ENCODE results near the gene SF3A1.
"Not testable (repeated sequence)": the region's sequence is repeated elsewhere in the genome, so short reads cannot be mapped to it uniquely, and the experiment has no call there.

Gene SF3A1

GRCh38 chr22:30351226-30351625, 5.5 kb downstream of the SF3A1 start:
- DNase-seq (ENCODE audit: low read depth in 2 of 2) = no peak

- no peak for DNase-seq (ENCODE audit: low read depth in 2 of 2)
Observed at GRCh38 chr22:30348809-30349208, 7.9 kb downstream of the SF3A1 start.

- DNase-seq (ENCODE audit: low read depth in 2 of 2) = no peak
Observed at GRCh38 chr22:30348404-30348803, 8.3 kb downstream of the SF3A1 start.

GRCh38 chr22:30347255-30347892, 9.3 kb downstream of the SF3A1 start:
- no peak for DNase-seq (ENCODE audit: low read depth in 2 of 2)

DNA sequence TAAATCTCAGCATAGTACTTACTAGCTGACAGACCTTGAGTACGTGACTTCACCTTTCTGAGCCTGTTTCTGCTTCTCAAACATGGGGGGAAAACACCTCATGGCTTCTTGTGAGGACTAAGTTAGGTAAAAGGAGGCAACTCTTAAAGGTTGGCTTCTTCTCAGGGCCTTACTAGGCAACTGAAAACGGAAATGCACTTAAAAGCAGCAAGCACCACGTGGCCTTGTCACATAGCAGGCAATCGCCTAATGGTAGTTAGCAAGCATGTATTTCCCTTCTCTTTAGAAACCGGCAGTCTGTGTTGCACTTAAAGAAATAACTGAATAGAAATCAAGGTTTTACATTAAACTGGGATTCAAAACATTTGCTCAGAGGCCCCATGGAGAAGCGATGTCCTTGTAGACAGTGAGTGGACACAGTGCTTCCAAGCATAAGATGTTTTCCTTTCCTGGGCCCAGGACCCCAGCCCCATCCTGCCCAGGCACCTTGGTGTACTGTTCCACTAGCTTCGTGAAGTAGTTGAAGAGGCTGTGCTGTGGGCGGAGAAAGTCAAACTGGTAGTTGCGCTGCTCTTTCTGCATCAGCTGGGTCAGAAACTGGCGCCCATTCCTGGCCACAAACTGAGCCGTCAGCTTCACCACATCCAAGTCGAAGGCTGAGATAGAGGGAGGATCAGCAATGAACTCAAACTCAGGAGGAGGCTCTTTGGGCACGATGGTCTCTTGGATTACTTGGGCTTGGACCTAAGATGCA, 12.1 kb downstream of the SF3A1 start:
- DNase-seq (ENCODE audit: low read depth in 2 of 2) = peak in 1 of 2 donors; percentile 41

DNA sequence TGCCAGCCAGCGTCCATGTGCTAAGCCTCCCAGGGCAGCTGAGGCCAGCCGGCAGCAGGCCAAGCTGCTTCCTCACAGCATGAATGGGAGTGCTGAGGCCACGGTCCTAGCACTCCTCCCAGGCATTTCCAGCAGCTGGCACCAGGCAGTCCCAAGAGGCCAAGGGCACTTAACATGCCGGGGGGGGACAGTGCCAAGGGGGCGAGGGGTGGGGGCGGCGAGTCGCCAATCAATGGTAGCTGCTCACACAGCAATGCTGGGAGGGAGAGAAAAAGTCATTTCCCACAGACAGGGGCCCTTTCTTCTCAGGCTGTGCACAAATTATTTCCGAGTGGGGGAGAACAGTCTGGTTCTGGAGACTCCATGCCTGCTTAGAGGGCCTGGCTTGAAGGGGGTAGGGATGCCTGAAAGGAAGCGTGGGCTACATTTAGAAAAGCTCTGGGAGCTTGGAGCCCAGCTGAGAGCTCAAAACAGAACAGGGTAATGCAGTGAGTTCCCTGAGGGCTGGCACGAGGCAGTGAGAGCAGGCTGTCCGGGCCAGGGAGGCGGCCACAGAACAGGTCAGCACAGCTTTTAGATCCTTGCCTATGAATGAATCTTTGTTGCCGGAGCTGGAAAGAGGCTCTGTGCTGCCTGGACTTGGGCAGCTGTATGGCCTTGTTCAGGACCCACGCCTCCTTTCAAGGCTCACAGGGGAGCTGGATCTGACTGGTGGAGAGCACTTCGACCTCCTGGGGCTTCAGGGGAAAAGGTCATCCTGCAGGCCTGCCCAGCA, 15.6 kb downstream of the SF3A1 start:
- DNase-seq (ENCODE audit: low read depth in 2 of 2) = no peak

GRCh38 chr22:30338802-30339201, 17.9 kb downstream of the SF3A1 start:
- DNase-seq (ENCODE audit: low read depth in 2 of 2) = no peak

GRCh38 chr22:30338341-30338740, 18.4 kb downstream of the SF3A1 start:
- DNase-seq (ENCODE audit: low read depth in 2 of 2) = not testable (repeated sequence)

DNA sequence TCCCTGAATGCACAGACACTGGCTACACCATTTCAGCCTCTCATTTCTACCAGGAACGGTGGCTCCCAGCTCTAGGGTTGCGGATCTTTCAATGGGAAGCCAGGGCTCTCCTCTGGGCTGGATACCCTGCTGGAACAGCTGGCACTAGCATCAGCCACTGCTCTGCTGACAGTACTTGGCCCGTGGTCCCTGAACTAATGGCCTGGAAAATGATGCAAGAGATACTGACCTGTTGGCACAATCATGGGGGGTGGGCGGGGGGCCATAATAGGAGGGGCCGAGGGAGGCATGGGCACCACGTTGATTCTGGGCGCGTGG, 19.3 kb downstream of the SF3A1 start:
- no peak for DNase-seq (ENCODE audit: low read depth in 2 of 2)

- DNase-seq (ENCODE audit: low read depth in 2 of 2) = no peak
Observed at GRCh38 chr22:30336752-30337460, 19.8 kb downstream of the SF3A1 start.

DNA sequence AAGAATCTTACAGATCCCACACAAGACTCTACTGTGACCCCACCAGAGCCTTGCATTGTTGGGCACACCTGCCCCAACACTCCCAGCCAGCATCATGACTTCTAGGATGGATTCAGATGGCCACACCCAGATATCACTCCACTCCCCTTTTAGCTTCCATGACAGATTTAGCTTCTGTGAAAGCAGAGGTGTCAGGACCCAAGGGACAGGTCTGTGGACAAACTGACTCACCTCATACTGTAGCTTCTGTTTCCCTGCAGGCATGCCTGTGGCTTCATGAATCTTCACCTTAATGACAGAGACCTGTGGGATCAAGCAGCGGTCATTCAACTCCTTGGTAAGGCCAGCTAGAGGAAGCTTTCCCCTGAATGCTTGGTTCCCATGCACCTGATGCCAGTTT, 21.5 kb downstream of the SF3A1 start:
- DNase-seq (ENCODE audit: low read depth in 2 of 2) = no peak

DNA sequence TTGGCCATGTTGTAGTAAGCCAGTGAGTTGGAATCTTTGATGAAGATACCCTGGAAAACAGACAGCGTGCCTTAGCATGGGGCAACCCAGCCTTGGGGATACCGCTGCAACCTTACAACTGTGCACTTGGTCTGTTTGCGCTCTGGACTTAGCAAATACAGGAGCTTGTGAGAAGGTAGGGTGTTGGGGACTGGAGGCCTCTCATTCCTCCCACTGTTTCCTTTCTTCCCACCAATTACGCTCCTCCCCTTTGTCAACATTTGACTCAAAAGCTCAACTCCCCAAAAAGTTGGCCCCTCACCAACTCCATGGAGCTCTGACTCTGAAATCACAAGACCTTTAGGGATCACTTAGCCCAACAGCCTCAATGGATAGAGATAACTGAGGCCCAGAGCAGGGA, 22.0 kb downstream of the SF3A1 start:
- DNase-seq (ENCODE audit: low read depth in 2 of 2) = no peak

DNA sequence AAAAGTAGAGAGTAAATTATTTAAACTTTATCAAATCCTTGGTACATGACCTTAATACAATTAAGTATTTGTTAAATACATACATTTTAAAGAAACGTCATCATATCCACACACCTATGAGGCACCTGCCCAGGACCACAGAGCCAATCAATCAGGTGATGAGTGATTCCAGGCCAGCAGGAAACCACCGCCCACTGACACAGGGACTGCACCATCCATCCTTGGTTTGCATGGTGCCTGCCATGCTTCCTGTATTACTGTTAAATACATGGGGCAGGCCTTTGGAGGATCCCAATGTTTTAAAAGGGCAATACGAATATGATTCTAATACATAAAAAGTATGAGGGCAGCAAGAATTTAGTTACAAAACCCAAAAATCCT, 23.0 kb downstream of the SF3A1 start:
- no peak for DNase-seq (ENCODE audit: low read depth in 2 of 2)

DNA sequence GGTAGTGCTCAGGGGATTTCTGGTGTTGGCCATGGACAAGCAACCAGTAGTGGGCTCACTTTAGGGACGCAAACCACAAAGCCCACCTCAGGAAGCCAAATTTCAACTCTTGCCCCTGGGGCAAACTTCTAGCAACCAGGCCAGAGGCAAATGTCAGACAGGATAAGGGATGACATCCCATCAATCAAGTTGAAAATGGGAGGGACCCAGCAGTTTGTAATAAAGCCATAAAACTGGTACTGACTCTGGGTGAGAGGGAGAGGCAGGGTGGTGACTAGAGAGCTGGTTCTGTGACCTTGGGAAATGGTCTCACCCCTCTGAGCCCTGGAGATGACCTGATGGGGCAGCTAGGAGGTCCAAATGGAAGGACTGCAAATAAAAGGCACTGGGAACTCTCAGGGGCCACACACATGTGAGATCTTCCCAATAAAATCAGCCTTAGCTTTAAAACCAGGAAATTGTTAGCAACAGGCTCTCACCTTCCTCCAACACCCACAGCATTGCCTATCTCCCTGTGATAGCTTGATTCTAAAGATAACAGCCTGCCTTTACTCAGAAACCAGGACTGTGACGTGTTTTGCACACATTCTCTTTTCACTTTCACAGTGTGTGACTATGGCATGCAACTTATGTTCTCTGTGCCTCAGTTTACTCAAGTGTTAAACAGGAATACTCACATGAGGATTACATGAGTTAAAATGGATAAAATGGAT, 23.5 kb downstream of the SF3A1 start:
- no peak for DNase-seq (ENCODE audit: low read depth in 2 of 2)

DNA sequence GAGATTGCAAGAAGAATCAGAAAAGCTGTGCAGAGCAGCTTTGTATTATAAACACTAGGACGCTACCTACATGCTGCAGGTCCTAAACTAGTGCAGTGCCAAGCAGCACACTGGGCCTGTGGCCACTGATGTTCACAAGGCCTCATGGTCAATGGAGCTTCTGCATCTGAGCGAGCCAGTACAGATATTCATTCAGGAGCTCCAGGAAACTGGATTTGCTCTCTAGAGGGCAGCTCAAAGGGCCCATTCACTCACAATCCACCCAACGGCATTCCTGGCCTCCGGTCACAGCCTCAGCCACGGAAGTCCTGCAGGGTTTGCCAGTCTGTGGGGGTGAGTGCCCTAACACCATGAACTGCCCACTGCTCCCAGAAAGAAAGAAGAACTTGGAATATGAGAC, 24.1 kb downstream of the SF3A1 start:
- no peak for DNase-seq (ENCODE audit: low read depth in 2 of 2)

DNA sequence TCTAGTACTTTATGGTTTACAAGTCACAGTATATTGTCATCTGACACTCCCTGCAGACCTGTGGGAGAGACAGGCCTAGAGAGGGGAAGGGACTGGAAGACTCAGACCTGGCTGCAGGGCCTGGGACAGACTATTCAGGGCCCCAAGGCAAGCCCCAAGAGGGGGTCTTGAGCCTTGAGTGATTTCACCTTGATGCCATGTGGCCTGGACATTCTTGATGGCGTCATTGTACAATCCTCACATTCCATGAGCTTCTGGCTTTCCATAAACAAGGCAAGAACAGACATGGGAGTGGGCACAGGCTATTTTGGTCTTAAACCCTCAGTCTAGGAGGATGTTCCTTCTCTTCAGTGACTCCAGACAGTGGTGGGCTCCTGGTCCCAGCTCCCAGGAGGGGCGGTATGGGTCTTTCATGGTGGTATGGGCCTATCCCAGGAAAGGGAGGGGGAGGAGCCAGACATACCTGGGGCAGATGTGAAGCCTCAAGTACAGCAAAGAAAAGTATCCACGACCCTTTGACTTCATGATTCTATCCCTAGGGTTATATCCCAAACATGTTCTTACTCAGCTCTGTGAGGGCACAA, 28.1 kb downstream of the SF3A1 start:
- no peak for DNase-seq (ENCODE audit: low read depth in 2 of 2)

DNA sequence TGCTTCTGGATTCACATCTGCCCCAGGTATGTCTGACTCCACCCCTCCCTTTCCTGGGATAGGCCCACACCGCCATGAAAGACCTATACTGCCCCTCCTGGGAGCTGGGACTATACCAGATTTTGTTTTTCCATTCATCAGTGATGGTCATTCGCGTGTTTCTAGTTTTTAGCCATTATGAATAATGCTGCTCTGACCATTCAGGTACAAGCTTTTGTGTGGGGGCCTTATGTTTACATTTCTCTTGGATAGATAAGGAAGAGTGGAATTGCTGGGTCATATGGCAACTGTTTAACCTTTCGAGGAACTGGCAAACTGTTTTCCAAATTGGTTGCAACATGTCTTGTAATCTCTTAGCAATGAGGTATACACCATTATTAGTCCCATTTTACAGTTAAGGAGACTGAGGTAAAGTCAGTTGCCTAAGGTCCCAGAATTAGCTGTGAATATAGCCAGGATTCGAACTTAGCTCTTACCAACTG, 28.8 kb downstream of the SF3A1 start:
- DNase-seq (ENCODE audit: low read depth in 2 of 2) = no peak

DNA sequence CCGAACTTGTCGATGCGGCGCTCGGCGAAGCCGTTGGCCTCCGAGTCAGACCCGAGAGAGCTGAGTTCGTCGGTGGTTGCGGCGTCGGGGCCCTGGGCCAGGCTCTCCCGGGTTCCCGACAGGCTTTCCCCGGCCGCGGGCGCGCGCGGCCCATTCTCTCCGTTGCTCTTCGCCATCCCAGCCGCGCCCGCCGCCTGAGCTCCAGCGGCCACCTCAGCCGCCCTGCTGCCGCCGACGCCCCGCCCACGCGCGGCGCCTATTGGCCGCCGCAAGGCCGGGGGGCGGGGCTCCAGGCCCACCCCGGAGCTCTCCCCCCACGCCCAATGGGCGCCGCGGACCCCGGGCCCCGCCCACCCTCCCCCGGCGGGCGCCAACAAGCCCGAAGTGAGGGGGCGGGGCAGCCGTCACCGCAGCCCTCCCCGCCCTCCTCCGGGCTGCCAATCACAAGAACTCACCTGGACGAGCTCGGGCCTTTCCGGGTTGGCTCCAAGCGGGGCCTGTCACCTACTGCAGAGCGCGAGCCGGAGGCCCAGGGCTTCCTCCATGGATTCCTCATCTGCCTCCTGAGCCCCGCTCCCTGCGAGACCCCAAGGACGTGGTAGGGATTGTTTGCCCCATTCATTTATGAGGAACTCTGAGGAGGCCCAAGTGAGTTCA, 29.9 kb downstream of the SF3A1 start, which contains the start of gene TBC1D10A:
Gene TBC1D10A (minus strand): TSS at position 236 of the 657 bp plus-strand sequence. CDS start 60 bp downstream, at position 176.
- peak; percentile 93 to 94 for DNase-seq (ENCODE audit: low read depth in 2 of 2)

- DNase-seq (ENCODE audit: low read depth in 2 of 2) = no peak
Observed at GRCh38 chr22:30326255-30326705, 30.4 kb downstream of the SF3A1 start.

DNA sequence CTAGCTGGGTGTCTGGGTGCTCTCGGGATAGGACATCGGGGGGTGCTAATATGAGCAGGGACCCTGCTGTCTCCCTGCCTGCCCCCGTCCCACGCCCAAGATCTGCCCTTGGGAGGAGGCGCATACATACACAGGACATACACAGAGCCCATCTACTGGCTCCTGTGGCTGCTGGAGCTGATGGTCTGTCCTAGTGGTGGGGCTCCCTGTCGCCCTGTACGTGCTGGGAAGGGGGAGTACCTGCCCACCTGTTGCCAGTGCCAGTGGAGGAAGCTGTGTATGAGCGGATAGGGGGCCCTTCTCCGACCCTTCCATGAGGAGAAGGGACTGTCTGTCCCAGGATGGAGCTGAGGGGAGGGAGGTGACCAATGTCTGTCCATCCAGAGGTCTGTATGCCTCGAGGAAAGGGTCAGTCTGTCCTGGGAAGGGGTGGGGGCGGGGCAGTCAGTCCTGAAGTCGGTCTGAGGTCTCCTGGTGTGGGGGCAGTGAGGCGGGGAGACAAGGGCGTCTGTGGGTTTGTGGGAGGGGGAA, 30.9 kb downstream of the SF3A1 start:
- DNase-seq (ENCODE audit: low read depth in 2 of 2) = no peak

All from stimulated activated CD8-positive, alpha-beta memory T cell treated with anti-CD3 and anti-CD28 coated beads, Interleukin-15, amount 100 ng/mL, for 48 hours (primary cell).